A673 (cell line): ENCODE results near the gene HOXA5. TPM values are rescaled to one million over a fixed set of nuclear protein-coding genes. Genes with fewer than 3 reads are reported as not detected.

ENCODE experiments used
- BruUV-seq: library from RNA; stranded (reverse); fragments of 400-500 nt; replicated peaks from 2 replicates; lab custom pipeline; 2021; lab: Mats Ljungman, UMichigan
- CTCF ChIA-PET: fragments of 300-600 bp; sonication (Branson Sonifier 250); formaldehyde crosslinking; loops from one replicate; lab custom pipeline; 2022; ENCODE audit warnings: antibody characterized with exemption; lab: Charles Lee
- POLR2A ChIA-PET: fragments of 300-600 bp; sonication (Branson Sonifier 250); formaldehyde crosslinking; loops from one replicate; lab custom pipeline; 2022; ENCODE audit warnings: antibody characterized with exemption; ENCODE audit not compliant: low non-redundant PET; lab: Charles Lee
- DNase-seq: peaks from one replicate; pipeline ENCODE4 v3.0.0-alpha.2; 2015; ENCODE audit warnings: low spot score
- H3K27ac ChIP-seq: fragments of 200-600 bp; sonication (generic); 2 replicates; pipeline ENCODE4 v1.5.1; 2016; ENCODE audit warnings: mixed run types, low read depth, mild to moderate bottlenecking, mixed read lengths, antibody characterized with exemption, low read length; ENCODE audit not compliant: poor library complexity, severe bottlenecking
- H3K27me3 ChIP-seq: fragments of 200-600 bp; sonication (generic); replicated peaks from 2 replicates; pipeline ENCODE4 v1.6.1; 2017; ENCODE audit warnings: mixed run types, low read depth, mild to moderate bottlenecking, mixed read lengths, antibody characterized with exemption, low read length; ENCODE audit not compliant: insufficient read depth, poor library complexity
- H3K36me3 ChIP-seq: fragments of 200-600 bp; sonication (generic); 2 replicates; pipeline ENCODE4 v1.6.1; 2016; ENCODE audit warnings: mixed run types, mild to moderate bottlenecking, mixed read lengths, antibody characterized with exemption, low read length; ENCODE audit not compliant: insufficient read depth, poor library complexity, severe bottlenecking
- H3K4me1 ChIP-seq: fragments of 200-600 bp; sonication (generic); 2 replicates; pipeline ENCODE4 v1.6.1; 2017; ENCODE audit warnings: mixed run types, mild to moderate bottlenecking, mixed read lengths, antibody characterized with exemption, low read length; ENCODE audit not compliant: insufficient read depth, poor library complexity, severe bottlenecking
- H3K4me3 ChIP-seq: fragments of 200-600 bp; sonication (generic); 2 replicates; pipeline ENCODE4 v1.5.1; 2016; ENCODE audit warnings: low read depth, mixed run types, mild to moderate bottlenecking, mixed read lengths, low read length; ENCODE audit not compliant: poor library complexity, severe bottlenecking
- H3K9me3 ChIP-seq: fragments of 200-600 bp; sonication (generic); 2 replicates; pipeline ENCODE4 v1.6.1; 2016; ENCODE audit warnings: mixed run types, low read depth, mild to moderate bottlenecking, mixed read lengths, antibody characterized with exemption, low read length; ENCODE audit not compliant: poor library complexity, severe bottlenecking
- EZH2 ChIP-seq: fragments of 200-600 bp; sonication (generic); IDR thresholded peaks from 2 replicates; pipeline ENCODE4 v1.6.1; 2017; ENCODE audit warnings: borderline replicate concordance, low read depth, mild to moderate bottlenecking, mixed read lengths, antibody characterized with exemption, low read length; ENCODE audit not compliant: poor library complexity, severe bottlenecking
- intact Hi-C: fragments of 100-400 bp; cut with micrococcal nuclease; formaldehyde crosslinking; loops from one replicate; pipeline ENCODE4 v1.10.0; 2022; ENCODE audit not compliant: unreplicated experiment
- total RNA-seq: library from RNA; stranded (reverse); gene quantifications from 2 replicates; pipeline ENCODE4 v1.2.3, GENCODE V29; 2021
- TF ChIP-seq, protein P1 (sequence below): fragments of 300-800, 200-600 bp; sonication (generic); conservative IDR thresholded peaks from 2 replicates; pipeline ENCODE4 v1.5.1; 2017; ENCODE audit warnings: low read depth, mild to moderate bottlenecking, antibody characterized with exemption, low read length, moderate library complexity, mixed read lengths

Gene HOXA5
- total RNA-seq, 1 experiment from 2014 or later = not detected

DNA sequence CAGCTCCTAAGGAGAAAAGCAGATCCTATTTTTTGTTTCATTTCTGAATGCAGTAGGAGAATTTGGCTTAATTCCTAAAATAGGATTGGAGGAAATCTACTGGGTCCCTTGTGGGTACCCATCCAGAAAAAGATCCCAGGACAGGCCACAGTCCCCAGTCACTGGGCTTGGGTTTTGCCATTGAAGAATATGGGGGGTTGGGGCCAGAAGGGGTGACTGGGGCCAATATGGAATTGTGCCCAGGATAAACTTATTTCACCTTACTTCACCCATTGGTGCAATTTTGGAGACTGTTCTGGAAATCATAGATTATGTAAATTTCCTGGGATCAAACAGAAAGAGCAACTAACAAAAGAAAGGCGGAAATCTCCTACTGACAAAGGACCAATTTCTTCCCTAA is 5.0 kb downstream of the HOXA5 start:
- no TSS peak for BruUV-seq
- TF ChIP-seq, protein P1, sequence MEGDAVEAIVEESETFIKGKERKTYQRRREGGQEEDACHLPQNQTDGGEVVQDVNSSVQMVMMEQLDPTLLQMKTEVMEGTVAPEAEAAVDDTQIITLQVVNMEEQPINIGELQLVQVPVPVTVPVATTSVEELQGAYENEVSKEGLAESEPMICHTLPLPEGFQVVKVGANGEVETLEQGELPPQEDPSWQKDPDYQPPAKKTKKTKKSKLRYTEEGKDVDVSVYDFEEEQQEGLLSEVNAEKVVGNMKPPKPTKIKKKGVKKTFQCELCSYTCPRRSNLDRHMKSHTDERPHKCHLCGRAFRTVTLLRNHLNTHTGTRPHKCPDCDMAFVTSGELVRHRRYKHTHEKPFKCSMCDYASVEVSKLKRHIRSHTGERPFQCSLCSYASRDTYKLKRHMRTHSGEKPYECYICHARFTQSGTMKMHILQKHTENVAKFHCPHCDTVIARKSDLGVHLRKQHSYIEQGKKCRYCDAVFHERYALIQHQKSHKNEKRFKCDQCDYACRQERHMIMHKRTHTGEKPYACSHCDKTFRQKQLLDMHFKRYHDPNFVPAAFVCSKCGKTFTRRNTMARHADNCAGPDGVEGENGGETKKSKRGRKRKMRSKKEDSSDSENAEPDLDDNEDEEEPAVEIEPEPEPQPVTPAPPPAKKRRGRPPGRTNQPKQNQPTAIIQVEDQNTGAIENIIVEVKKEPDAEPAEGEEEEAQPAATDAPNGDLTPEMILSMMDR = no peak
- no peak for TF ChIP-seq EZH2
- DNase-seq = no peak
- Histone ChIP-seq H3K4me1 (peaks cover 9% of the 10 kb centered on the region), H3K4me3 (no peak overlapping the region), H3K27ac (no peak overlapping the region), H3K27me3 (peaks cover 100% of the 10 kb centered on the region), H3K36me3 (no peaks in the 10 kb centered on the region), H3K9me3 (no peaks in the 10 kb centered on the region)
- POLR2A ChIA-PET = no interaction called here
- intact Hi-C loops = no loop called here
- CTCF ChIA-PET = no interaction called here

DNA sequence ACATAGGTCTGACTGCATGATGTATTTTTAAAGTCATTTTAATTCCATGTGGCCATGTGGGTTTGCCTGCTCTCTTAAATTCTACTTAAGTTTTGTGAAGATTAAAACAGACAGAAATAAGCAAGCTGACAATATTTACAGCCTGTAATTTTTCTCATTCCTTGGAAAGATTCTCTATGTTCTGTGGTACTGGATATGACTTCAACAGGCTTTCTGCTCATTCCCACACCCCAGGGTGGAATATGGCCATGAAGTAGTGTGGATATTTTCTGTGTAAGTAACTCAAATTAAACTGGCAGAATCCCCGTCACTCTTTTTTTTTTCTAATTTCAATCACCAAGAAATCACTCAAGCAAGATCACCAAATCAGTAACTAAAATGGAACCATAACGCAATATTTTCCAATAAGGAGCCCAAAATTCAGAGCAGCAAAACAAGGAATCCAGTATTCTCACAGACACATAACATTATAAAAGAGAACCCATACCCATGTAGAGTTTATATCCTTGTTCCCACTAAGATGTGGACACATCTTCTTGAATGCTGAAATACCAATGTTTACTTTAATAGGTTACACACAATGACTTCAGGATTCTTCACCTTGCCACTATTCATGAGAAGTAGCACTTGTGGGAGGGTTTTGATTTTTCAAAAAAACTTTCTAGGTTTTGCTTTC is 5.7 kb downstream of the HOXA5 start:
- intact Hi-C loops = no loop called here
- no peak for TF ChIP-seq EZH2
- TF ChIP-seq, protein P1 = no peak
- peaks cover 5% of the 10 kb centered on the region for H3K4me1 ChIP-seq
- ChIA-PET POLR2A (no interaction called here), CTCF (no interaction called here)
- no peaks in the 10 kb centered on the region for H3K36me3 ChIP-seq
- no TSS peak for BruUV-seq
- no peak overlapping the region for H3K27ac ChIP-seq
- DNase-seq = no peak
- no peaks in the 10 kb centered on the region for H3K9me3 ChIP-seq
- peaks cover 100% of the 10 kb centered on the region for H3K27me3 ChIP-seq
- H3K4me3 ChIP-seq = no peak overlapping the region

DNA sequence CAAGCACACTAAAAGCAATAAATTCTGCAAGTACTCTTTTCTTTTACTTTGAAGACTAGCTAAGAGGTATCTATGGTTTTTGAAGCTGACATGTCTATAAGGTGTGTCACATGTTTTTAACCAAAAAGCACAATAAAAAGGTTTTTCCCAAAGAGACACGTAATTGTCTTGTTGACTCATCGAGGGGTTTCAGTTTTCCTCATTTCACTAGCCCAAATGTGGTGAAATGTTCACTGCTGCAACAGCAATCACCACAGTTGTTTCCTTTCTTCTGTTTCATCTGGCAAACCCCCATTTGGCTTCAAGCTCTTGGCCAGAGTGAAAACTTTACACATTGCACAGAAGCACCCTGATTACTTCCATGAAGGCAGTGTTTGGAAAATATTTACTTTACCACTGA is 9.1 kb downstream of the HOXA5 start:
- Histone ChIP-seq H3K27ac (no peak overlapping the region), H3K36me3 (no peaks in the 10 kb centered on the region), H3K27me3 (peaks cover 100% of the 10 kb centered on the region), H3K4me3 (no peak overlapping the region), H3K9me3 (no peaks in the 10 kb centered on the region), H3K4me1 (peaks cover 3% of the 10 kb centered on the region)
- TF ChIP-seq, protein P1 = no peak
- no peak for TF ChIP-seq EZH2
- DNase-seq = no peak
- no TSS peak for BruUV-seq
- intact Hi-C loops = no loop called here
- ChIA-PET POLR2A (no interaction called here), CTCF (no interaction called here)
